Activated CD4-positive, alpha-beta T cell treated with anti-CD3 and anti-CD28 coated beads for 1 hour (primary cell): ENCODE results near the gene TNFAIP8L2.
A peak's percentile ranks its signal among the peaks of the same experiment; 100 is the strongest.

Source experiments
- DNase-seq: peaks from one replicate; pipeline ENCODE4 v3.0.0-alpha.2; 2020

TNFAIP8L2 gene

GRCh38 chr1:151156515-151156819 is at the start of gene TNFAIP8L2:
TSS of gene TNFAIP8L2 (plus strand) at chr1:151156649. CDS start at chr1:151158698, 2,049 bp downstream.
- DNase-seq: peak; percentile 55

GRCh38 chr1:151106894-151107293 is 49.6 kb upstream of the TNFAIP8L2 start:
- DNase-seq: no peak

GRCh38 chr1:151108331-151108730 is 48.1 kb upstream of the TNFAIP8L2 start:
- no peak for DNase-seq

GRCh38 chr1:151113877-151114276 is 42.6 kb upstream of the TNFAIP8L2 start:
- DNase-seq: no peak

GRCh38 chr1:151124763-151125403 is 31.6 kb upstream of the TNFAIP8L2 start:
- no peak for DNase-seq

GRCh38 chr1:151128800-151129199 is 27.6 kb upstream of the TNFAIP8L2 start:
- no peak for DNase-seq

GRCh38 chr1:151130987-151131586 is 25.4 kb upstream of the TNFAIP8L2 start:
- peak; percentile 72 for DNase-seq

- DNase-seq: no peak
These were observed 24.6 kb upstream of the TNFAIP8L2 start for GRCh38 chr1:151131701-151132334.

GRCh38 chr1:151132335-151133017 is 24.0 kb upstream of the TNFAIP8L2 start:
- no peak for DNase-seq

- DNase-seq: no peak
These were observed 23.2 kb upstream of the TNFAIP8L2 start for GRCh38 chr1:151133018-151133806.

GRCh38 chr1:151134396-151134795 is 22.1 kb upstream of the TNFAIP8L2 start:
- no peak for DNase-seq

- no peak for DNase-seq
These were observed 21.5 kb upstream of the TNFAIP8L2 start for GRCh38 chr1:151134991-151135390.

GRCh38 chr1:151135433-151136385 is 20.7 kb upstream of the TNFAIP8L2 start:
- DNase-seq: no peak

- no peak for DNase-seq
These were observed 18.7 kb upstream of the TNFAIP8L2 start for GRCh38 chr1:151137789-151138188.

GRCh38 chr1:151142411-151143056 is 13.9 kb upstream of the TNFAIP8L2 start:
- no peak for DNase-seq

GRCh38 chr1:151143057-151143435 is 13.4 kb upstream of the TNFAIP8L2 start:
- DNase-seq: no peak

GRCh38 chr1:151143986-151144385 is 12.5 kb upstream of the TNFAIP8L2 start:
- no peak for DNase-seq

- no peak for DNase-seq
These were observed 11.8 kb upstream of the TNFAIP8L2 start for GRCh38 chr1:151144474-151145303.

- no peak for DNase-seq
These were observed 11.0 kb upstream of the TNFAIP8L2 start for GRCh38 chr1:151145304-151146071.

- DNase-seq: no peak
These were observed 10.4 kb upstream of the TNFAIP8L2 start for GRCh38 chr1:151146072-151146411.
